HG03558 (cell line): ENCODE data around the gene HES7.

Source experiments
- ATAC-seq: cut with Tn5 transposase; IDR thresholded peaks from one replicate; pipeline ENCODE4 v1.9.1; 2021; ENCODE audit warnings: moderate number of reproducible peaks; ENCODE audit not compliant: unreplicated experiment; ENCODE audit errors: extremely low read depth

Gene HES7

GRCh38 chr17:8155996-8156245, 32.0 kb upstream of the HES7 start:
- ATAC-seq: no peak

GRCh38 chr17:8155231-8155995, 31.5 kb upstream of the HES7 start:
- no peak for ATAC-seq

- ATAC-seq: no peak
Observed at GRCh38 chr17:8154608-8155155, 30.8 kb upstream of the HES7 start.

DNA sequence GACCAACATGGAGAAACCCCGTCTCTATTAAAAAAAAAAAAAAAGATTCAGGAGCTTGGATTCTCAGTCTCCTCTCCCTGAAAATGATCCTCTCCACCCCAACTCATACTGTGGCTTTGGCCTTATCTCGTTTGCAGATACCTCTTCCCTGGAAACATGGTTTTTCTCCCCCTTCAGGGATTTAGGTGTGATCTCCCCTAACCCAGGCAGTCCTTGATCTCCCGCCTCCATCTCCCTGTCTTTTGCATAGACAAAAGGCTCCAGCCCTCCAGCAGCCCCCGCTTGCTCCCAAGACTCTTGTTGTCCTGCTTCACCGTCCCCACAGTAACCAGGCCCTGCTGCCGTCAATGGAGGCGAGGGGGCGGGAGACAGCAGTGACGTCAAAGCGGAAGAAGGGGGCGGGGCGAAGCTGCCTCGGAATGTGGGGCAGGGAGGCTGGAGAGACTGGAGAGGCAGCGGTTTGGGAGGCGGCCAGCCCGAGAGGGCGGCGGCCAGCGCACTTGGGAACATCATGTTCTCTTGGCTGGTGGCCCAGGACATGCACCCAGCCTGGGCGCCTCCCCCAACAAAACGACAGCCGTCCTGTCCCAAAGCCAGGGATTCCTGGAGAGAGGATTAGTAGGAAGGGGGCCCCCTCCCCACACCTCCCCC, 30.2 kb upstream of the HES7 start:
- ATAC-seq: no peak

DNA sequence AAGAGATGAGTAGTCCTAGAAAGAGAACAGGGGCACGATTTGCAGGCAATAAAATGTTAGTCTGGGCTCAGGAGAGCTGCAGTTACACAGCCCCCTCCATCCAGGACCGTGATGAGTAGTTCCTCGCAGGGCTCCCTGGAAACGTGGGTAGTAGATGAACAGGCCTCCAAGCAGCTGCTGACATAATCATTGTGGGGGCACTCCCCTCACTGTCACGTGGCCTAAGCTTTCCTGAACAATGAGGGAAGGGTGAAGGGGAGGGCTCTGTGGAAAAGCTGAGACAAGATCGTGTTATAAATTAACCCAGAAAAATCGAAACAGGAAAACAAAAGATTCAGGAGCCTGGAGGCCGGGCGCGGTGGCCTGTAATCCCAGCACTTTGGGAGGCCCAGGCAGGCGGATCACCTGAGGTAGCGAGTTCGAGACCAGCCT, 29.6 kb upstream of the HES7 start:
- no peak for ATAC-seq

DNA sequence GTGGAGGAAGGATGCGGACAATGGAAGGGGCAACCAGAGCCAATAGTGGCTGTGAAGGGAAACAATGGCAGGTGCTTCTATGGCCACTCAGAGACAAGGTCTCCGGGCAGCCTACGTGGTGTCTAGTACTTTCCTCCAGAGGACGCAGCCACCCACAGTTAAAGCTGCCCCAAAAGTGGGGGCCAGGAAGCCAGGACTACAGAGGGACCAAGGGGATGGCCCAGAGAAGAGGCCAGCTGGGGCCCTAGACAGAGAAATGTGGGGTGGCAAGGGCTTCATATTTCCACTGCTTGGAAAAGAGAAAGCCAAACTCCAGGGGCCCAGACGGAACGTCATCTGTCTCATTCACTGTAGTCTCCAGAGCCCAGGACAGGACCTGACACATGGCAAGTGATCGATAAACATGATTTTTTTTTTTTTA, 29.1 kb upstream of the HES7 start:
- ATAC-seq: no peak

- ATAC-seq: no peak
Observed at GRCh38 chr17:8152112-8152775, 28.3 kb upstream of the HES7 start, which contains the start of gene PER1. Gene PER1 (minus strand): TSS chr17:8152404. CDS start chr17:8150706, 1,698 bp downstream.

- ATAC-seq: no peak
Observed at GRCh38 chr17:8151641-8152111, 27.8 kb upstream of the HES7 start.

GRCh38 chr17:8151120-8151640, 27.3 kb upstream of the HES7 start:
- no peak for ATAC-seq

GRCh38 chr17:8150194-8151119, 26.6 kb upstream of the HES7 start:
- ATAC-seq: no peak

DNA sequence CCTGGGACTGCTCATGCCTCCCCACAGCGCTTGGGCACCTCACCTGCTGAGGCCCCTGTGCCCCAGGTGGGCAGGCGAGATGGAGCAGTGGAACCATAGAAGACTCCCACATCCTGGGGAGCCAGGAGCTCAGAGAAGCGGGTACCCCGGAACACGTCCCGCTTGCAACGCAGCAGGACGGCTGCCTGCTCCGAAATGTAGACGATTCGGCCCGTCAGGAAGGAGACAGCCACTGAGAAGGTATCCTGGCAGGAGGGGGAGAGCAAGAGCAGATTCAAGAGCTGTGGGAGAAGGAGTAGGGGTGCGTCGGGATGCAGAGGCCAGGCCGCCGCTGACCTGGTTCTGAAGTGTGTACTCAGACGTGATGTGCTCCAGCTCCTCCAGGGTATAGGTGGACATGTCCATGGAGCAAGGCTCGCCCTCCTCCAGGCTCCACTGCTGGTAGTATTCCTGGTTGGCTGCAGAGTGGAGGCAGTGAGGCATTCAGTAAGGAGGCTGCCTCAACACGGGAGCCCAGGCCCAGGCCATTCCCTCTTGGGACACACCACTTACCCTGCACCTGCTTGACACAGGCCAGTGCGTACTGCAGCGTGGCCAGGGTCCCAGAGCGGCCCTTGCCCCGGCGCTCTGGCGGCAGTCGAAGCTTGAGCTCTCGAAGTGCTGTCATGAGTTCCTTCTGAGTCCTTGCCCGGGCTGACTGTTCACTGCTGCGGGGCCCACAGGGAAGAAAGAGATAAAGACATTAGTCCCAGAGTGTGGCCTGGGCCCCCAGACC, 25.7 kb upstream of the HES7 start:
- no peak for ATAC-seq

DNA sequence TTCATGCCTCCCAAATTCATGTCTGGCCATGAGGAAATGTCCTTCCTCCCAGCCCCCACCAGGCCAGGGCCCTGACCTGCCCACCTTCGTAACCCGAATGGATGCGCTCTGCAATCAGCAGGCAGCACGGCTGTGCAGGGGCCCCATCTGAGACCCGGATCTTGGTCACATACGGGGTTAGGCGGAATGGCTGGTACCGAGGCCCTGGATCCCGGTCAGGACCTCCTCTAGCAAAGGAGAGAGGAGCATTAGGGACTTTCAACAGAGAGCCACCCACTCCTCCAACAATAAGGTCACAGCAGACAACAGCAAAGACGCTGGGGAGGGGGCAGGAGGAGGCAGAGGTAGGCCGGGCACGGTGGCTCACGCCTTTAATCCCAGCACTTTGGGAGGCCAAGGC, 24.7 kb upstream of the HES7 start:
- no peak for ATAC-seq

DNA sequence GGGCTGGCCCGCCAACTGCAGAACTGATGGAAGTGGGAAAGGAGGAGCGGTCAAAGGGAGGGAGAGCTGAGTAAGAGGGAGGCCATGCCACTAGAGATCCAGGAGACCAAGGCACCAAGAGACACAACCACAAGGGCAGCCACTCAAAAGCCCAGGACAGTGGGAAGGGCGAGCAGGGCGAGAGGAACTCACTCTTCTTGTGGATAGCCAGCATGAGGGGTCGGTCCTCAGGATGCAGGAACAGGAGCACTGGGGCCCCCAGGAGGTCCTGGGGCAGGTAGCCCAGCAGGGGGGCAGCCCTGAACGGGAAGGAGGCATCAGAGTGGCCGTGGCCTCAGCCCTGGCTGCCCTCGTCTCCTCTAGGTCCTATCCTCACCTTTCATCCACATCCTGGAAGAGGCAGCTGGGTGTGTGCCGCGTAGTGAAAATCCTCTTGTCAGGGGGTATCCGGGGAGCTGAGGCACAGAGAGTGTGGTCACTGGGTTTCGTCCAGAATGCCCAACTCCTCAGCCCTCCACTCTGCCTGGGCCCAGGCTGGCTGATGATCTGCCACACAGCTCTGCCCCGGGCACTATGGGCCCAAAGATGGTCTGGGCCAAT, 24.0 kb upstream of the HES7 start:
- ATAC-seq: no peak

GRCh38 chr17:8147141-8147804, 23.4 kb upstream of the HES7 start:
- ATAC-seq: no peak

- no peak for ATAC-seq
Observed at GRCh38 chr17:8146381-8147140, 22.7 kb upstream of the HES7 start.

DNA sequence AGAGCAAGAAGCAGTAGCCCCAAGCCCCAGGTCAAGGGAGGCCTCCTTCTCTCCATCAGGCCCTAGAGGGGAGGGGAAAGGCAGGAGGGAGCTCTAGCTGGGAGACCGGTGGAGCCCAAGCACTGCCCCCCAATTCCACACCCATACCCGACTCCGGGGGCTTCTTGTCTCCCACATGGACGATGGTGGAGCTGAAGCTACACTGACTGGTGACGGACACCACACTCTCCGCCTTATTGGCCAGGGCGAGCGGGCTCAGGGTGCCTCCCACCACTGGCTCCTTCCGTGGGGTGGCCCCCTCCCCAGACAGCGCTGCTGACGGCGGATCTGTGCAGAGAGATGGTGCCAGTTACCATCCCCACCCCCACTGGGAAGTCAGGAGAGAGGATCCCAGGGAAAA, 21.9 kb upstream of the HES7 start:
- no peak for ATAC-seq

DNA sequence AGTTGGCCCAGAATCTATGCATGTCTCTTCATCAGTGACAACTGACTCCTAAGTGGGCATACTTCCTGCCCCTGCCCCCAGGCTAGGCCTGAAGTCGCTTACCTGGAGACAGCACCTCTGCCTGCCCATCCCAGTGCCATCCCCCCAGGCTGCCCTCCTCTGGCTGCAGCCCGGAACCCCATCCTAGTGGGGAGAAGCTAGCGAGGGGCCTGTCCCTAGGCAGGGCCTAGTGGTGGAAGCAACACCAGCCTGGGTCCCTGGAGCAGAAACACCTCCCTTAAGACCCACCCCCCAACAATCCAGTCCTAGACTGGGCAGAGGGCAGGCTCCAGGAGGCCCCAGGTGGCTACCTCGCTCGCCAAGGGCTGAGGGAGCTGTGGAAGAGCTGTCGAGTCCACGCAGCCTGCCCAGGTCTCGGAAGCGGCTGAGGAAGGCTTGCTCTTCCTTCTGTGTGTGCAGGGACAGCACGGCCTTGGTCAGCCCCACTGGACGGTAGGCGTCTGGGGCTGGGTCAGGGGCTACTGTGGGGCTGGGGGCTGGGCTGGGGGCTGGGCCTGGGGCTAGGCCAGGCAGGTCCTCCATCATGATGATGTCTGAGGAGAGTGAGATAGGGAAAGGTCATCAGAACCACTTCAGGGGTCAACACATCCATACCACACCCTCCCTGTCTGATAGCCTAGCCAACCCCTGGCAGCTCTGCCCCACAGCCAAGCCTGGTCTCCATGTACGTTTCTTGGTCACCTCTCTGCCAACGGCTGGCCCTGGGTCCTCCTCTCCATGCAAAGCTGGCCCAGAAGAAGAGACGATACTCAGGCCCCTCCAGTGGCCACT, 20.7 kb upstream of the HES7 start:
- no peak for ATAC-seq
